Dermis blood vessel endothelial cell (primary cell): ENCODE data around the gene CTSH. TPM values are rescaled to one million over a fixed set of nuclear protein-coding genes. Genes with fewer than 3 reads are reported as not detected.
"Not testable (repeated sequence)": the region's sequence is repeated elsewhere in the genome, so short reads cannot be mapped to it uniquely, and the experiment has no call there.

Experiments
- DNase-seq: peaks from one replicate; pipeline ENCODE4 v3.0.0; 2010
- total RNA-seq: library from RNA; depleted of rRNA; stranded (reverse); fragments of >200 nt; gene quantifications from 2 replicates; pipeline ENCODE4 v1.2.3, GENCODE V29; 2014

CTSH gene
- total RNA-seq, 1 donor from 2014 or later: 50.2 TPM

DNA sequence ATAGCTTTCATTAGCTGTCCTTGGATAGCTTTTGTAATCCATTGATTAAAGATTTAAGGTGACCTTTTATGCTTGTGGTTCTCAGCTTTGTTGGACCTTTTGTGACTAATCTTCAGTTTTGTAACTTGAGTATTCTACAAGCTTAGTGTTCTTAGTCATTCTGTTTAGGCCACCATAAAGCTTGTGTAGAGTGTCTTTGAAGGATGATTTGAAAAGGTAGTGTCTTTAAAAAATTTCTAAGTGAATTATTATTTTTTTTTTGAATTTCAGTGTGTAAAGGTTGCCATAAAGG is 64.7 kb downstream of the CTSH start:
- no peak for DNase-seq

DNA sequence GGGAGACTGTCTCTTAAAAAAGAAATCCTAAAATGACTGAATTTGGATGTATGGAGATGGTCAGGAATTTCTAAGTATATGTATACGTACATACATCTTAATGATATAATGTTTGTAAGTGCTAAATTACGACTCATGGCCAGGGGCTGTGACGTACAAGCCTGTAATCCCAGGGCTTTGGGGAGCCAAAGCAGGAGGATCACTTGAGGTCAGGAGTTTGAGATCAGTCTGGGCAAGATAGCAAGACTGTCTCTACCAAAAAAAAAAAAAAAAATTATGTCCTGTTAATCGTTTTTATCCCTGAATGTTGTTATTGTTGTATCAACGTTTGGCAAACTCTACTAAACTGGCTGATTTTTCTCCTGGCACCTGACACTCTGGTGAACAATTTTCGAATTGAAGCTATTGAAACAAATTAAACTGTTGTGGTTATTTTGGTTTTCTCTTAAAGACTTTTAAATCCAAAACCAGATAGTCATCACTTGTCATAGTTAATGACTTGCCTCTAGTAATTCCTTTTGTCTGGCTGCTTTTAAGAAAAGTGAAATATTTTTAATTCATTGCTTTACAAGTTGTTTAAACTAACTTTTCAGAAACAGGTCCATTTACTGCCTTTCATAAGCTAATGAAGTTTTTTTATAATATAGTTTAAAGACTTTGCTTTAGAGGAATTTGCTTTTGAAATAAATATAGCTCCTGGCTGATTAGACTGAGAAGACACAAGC is 65.2 kb downstream of the CTSH start:
- no peak for DNase-seq

DNA sequence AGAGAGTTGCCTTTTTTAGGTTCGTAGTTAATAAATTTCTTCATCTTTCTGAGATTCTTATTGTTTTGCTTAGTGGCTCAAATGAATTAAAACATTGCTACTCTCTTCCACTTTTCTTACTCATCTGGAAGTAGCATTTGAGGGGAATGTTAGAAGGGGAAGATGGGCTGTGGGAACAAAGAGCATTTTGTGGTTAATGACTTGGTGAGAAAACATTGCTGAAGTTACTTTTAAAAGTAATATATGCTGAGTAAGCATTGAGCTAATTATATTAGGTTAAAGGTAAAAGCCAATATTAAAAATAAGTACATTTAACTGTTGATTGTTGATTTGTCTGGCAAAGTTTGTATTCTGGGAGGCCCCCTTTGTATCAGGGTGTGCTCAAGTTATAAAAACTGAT is 66.5 kb downstream of the CTSH start:
- DNase-seq: no peak

DNA sequence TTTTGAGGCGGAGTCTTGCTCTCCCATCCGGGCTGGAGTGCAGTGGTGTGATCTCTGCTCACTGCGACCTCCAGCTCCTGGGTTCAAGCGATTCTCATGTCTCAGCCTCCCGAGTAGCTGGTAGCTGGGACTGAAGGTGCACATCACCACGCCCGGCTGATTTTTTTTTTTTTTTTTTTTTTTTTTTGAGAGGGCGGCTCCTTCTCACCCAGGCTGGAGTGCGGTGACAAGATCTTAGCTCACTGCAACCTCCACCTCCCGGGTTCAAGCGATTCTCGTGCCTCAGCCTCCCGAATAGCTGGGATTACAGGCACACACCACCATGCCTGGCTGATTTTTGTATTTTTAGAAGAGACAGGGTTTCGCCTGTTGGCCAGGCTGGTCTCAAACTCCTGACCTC is 67.9 kb downstream of the CTSH start:
- not testable (repeated sequence) for DNase-seq

DNA sequence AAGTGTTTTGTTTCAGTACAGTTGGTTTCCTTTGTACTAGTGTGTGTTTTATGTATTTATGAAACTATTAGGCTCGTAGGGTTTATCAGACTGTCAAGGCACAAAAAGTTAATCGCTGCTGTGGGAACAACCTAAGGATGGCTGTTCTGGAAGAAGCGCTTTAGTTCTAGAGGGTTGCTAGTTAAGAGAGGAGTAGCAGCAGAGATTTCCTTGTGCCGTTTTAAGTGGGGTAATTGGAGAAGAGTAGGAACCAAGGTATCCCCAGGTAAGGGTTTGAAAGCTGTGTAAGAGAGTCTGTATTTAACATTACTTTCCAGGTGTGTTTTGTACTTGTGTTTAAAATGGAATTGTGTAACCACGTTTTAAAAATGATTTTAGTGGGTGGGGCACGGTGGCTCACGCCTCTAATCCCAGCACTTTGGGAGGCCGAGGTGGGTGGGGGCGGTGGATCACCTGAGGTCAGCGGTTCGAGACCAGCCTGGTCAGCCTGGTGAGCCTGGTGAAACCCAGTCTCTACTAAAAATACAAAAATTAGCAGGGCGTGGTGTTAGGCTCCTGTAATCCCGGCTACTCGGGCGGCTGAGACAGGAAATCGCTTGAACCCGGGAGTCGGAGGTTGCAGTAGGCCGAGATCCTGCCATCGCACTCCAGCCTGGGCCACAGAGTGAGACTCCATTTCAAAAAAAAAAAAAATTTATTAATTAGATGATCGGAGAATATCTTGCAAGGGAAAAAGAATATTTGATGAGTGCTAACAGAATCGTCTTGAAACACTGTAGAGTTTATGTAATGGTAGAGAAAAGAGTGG is 69.5 kb downstream of the CTSH start:
- peak; percentile 29 for DNase-seq

DNA sequence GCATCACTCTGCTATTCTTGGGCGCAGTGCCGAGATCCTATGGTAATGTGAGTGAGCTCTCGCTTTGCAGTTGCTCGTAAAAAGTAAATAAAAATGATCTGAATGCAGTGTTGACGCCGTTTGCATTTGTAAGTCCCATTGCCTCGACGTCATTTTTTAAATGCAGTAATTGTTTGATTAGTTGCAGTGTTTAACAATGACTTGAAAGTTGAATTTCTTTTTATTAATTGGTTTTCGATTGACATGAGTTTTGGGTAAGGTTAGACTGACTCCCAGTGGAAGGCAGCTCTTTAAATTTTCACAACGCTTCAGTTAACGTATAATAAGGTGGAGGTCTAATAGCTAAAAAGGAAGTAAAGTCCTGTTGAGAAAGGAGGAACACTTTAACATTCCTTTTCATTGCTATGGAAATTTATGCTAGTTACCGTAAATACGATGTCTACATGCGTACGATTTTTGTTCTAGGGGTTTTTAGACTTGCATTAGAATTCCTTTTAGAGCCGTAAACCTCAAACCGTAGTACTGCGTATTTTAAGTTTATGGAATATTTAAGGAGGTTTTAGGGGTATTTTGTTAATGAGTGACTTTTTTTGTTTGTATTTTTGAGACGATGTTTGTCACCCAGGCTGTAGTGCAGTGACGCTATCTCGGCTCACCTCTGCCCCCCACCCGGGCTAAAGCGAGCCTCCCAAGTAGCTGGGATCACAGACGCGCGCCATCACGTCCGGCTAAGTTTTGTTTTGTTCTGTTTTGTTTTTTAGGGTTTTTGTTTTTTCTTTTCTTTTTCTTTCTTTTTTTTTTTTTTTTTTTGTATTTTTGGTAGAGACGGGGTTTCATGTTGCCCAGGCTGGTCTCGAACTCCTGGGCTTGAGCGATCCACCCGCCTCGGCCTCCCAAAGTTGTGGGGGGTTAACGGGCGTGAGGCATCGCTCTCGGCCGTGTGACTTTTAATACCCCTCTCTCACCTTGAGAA is 70.8 kb downstream of the CTSH start:
- peak; percentile 48 for DNase-seq

DNA sequence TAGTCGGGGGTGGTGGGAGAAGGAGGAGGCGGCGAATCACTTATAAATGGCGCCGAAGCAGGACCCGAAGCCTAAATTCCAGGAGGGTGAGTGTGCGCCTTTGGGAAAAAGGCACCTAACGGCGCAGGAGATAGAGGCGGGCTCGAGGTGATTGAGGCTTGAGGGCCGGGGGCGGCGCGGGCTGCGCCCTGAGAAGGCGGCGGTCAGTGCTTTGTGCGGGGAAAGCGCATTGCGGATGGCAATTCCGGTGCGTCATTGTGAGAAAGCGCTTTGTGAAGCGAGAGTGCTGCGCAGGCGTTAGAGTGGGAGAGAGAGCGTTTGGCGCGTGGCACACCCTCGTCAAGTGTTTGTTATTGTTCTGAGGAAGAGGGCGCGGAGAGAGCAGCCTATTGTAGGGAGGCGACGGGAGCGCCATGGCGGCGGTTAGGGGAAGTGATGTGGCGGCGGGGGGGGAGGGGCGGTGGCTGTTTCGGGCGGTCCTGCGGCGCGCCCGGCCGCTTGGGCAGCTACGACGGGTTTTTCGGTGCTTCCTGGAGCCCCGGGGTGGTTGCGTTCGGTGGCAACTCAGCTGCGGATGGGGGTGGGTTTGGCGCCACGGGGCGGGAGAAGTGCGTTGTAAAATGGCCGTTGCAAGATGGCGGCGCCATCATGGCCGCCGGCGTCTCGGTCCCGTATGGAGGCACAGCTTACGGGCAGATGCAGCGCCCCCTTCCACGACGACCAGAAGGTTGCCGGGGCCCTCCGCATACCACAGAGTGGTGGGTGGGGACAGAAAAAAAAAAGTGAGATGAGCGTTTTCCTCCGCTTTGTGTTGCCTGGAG is 71.7 kb downstream of the CTSH start:
- DNase-seq: peak; percentile 96

DNA sequence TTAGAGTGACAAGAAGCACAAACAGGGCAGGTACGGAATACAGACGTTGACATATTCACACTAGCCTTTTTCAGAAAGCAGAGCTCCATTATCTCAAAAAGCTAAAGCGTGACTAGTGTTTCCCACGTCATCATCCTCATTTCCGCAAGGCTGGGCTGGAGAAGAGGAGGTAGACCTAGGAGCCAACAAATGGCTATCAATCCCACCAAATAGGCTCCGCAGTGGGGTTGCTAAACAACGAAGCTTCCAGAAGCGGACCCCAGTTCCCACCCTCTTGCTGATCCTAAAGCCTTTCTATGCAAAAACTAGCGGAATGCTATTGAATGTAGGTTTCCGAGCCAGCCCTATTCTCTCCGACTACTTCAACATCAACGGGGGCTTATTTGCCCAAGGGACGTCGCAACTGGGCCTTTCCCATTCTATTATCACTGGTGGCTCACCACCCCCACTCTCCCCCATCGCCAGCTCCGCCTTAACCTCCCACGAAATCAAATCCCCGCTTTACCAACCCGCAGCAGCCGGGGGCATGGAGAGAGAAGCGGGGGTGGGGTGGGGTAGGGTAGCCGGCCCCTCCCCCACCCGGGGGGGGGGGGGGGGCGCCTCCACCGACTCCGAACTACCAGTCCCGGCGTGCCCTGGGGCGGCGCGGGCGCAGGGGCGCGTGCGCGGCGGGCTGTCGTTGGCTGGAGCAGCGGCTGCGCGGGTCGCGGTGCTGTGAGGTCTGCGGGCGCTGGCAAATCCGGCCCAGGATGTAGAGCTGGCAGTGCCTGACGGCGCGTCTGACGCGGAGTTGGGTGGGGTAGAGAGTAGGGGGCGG is 72.5 kb downstream of the CTSH start, which contains the start of gene MORF4L1:
TSS of gene MORF4L1 (plus strand) at position 736 of the 817 bp plus-strand sequence. CDS start 128 bp downstream, outside the sequence.
- peak; percentile 97 for DNase-seq

DNA sequence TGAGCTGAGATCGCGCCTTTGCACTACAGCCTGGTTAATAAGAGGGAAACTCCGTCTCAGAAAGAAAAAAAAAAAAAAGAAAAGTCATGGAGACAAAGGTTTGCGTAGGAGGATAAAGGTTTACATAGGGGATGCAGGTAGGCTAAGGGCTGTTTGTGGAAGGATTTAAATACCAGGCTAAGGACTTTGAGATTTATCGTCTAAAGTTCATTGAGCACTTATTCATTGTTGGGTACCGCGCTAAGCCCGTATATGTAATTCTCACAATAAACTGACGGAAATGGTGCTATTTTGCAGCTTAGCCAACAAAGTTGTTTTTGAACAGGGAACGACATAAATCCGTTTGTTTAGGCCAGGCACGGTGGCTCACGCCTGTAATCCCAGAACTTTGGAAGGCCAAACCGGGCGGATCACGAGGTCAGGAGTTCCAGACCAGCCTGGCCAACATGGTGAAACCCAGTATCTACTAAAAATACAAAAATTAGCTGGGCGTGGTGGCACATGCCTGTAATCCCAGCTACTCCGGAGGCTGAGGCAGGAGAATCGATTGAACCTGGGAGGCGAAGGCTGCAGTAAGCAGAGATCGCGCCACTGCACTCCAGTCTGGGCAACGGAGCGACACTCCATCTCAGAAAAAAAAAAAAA is 73.2 kb downstream of the CTSH start:
- not testable (repeated sequence) for DNase-seq

Other genes starting within 250 kb of the CTSH start
- gene ADAMTS7, start 133.6 kb downstream of the CTSH start, total RNA-seq: 12.6 and 19.3 TPM in 2 replicates
- 410 and 468 TPM in 2 replicates for gene MORF4L1, start 72.2 kb downstream of the CTSH start, total RNA-seq
- 0.33 and 2.2 TPM in 2 replicates for gene RASGRF1, start 145.7 kb upstream of the CTSH start, total RNA-seq